GM21717 (cell line): ENCODE measurements around the gene NTNG2.
"Not testable (repeated sequence)": the region's sequence is repeated elsewhere in the genome, so short reads cannot be mapped to it uniquely, and the experiment has no call there.

Source experiments
- ATAC-seq: cut with Tn5 transposase; IDR thresholded peaks from one replicate; pipeline ENCODE4 v1.9.1; 2021; ENCODE audit warnings: mild to moderate bottlenecking, moderate library complexity; ENCODE audit not compliant: unreplicated experiment

The NTNG2 gene

DNA sequence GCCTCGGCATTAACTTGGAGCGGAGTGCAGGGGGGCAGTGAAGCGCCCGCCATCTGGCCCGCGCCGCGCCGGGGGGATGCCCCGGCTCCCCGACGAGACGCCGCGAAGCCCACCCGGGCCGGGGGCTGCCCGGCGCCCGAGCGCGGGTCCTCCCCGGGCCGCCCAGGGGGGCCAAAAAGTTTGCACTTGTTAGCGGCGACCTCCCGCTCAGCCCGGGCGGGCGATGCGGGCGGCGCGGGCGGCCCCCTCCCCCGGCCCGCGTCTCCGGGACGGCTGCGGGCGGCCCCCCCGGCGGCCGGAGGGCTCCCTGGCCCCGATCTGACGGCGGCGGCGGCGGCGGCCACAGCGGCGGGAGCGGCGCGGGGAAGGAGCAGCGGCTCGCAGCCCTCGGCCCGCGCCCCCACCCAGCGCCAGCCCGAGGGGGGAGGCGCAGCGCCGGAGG is at the start of gene NTNG2:
Gene NTNG2, plus strand, starts transcription at position 316 of the 442 bp plus-strand sequence. CDS start 4,774 bp downstream, outside the sequence.
- no peak for ATAC-seq

DNA sequence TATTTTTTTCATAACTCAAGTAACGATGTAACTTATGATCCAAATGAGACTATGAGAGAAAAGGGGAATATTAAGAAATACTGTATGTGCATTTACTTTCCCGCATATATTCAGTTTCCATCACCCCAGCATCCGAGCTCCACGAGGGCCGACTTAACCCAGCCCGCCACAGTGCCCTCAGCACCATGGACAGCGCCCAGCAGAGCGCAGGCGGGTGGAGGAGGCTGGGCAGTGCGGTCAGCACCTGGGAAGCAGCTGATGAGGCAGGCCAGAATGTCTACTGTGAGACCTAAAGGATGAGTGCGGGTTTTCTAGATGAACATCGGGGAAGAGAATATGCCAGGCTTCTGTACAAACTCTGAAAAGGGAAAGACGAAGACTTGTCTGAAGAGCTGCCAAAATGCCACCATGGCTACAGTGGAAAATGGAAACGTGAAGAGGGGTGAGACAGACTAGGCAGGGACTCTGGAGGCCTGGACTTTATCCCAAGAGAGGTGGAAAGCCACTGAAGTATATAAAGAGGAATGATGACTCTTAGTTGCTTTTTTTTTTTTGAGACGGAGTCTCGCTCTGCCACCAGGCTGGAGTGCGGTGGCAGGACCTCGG is 47.7 kb upstream of the NTNG2 start:
- no peak for ATAC-seq

DNA sequence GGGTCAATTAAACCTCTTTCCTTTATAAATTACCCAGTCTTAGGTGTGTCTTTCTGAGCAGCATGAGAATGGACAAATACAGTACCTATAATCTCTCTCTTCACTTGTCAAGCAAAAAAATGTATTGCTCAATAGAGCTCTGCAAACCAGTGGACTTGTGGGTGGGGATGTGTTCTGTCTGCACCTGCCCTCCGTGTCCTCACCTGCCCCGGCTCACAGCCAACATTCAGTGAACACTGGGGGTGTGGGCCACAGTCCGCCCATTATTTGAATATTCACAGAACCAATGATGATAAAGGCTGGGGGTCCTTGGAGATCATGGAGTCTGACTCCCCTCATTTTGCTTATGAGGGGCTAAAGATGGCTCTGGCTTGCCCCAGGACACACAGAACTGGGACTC is 45.3 kb upstream of the NTNG2 start:
- no peak for ATAC-seq

DNA sequence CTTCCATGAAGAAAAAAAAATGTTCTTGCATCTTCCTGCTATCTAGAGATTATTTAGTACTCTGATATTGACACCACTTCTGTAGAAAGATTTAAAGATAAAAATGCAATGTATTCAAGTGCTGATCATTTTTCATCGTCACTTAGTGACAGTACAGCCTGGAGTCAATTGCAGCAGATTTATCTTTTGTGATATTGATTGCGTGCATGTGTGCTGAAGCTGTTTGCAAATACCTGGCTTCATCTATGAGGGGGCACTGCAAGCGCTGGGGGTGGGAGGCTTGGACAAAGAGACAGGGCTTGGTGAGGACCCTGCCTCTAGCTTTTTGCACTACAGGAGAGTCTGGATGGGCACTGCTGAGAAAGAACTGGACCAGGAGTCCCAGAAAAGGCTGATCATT is 44.2 kb upstream of the NTNG2 start:
- ATAC-seq: no peak

DNA sequence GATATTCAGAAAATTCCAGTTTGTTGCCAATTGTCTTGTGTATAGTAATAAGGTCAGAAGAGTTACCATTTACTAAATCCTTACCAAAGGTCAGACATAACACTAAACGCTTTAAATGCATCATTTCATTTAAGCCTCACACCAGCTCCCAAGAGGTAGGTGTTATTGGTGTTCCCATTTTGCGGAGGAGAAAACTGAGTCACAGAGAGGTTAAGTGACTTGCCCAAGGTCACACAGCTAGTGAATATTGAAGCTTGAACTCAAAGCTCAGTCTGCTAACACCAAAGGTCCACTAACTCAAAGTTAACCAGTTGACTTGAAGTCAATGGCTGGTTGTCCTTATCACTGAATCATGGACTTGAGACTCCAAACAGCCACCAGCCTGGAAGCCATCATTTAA is 40.8 kb upstream of the NTNG2 start:
- no peak for ATAC-seq

GRCh38 chr9:132124800-132125199 is 37.1 kb upstream of the NTNG2 start:
- ATAC-seq: no peak

DNA sequence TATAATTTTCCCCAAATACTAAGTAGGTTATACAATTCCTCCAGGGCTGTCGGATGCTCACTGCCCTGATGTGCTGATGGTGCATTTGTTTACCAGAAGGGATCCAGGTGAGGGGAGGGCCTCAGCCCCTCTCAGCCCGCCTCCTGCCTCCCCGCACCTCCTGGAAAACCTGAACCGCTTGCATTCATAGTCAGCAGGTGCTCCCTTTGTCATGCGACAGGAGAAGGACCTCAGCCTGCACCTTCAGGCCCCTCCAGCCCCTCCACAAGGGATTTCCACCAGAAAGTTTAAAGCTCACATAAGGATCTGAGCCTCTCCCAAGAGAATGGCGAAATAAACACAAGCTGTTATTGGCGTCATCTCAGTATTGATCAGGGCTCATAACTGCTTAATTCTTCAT is 36.5 kb upstream of the NTNG2 start:
- no peak for ATAC-seq

- ATAC-seq: no peak
Observed at GRCh38 chr9:132125944-132126679, 35.7 kb upstream of the NTNG2 start.

DNA sequence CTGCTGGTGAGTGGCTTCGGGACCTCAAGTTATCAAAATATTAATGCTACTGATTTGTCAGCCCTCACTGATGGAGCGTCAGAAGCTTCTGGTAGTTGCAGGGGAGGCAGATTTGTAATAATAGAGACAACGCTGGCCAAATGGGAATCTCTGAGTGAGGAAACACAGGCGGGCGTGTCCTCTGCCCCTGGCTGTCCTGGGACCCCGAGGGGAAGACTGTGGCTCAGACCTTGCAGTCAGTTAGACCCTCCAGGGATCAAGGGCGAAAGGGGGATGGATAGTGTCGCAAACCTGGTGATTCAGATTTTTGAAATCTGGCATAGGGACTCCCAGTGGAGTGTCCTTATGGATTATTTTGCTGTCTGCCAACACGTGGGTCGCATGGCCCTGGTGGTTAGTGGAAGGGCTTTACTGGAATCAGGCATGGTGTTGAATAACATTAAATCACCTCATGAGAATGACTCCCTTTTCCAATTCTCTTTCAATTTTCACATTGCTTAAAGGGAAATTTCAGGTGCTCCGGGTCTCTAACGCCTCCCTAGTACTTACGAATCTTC is 35.1 kb upstream of the NTNG2 start:
- ATAC-seq: no peak

GRCh38 chr9:132127888-132128534 is 33.8 kb upstream of the NTNG2 start:
- ATAC-seq: no peak

DNA sequence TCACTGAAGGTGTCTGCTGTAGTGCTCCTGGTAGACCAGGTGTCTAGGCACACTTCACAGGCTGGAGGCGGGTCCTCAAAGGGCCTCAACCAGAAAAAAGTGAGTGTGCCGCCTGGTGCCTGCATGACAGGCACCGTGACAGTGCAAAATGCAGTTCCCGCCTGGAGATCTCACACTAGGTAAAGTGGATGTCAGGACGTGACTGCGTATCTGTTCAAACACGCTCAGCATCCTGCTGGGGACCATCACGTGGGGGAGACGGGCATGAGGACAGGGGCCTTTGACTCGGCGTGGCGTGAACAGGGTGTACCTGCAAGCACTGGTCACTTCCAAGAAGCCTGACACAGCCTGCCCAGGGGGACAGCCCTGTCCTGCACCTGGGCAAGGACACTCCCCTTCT is 32.3 kb upstream of the NTNG2 start:
- no peak for ATAC-seq

DNA sequence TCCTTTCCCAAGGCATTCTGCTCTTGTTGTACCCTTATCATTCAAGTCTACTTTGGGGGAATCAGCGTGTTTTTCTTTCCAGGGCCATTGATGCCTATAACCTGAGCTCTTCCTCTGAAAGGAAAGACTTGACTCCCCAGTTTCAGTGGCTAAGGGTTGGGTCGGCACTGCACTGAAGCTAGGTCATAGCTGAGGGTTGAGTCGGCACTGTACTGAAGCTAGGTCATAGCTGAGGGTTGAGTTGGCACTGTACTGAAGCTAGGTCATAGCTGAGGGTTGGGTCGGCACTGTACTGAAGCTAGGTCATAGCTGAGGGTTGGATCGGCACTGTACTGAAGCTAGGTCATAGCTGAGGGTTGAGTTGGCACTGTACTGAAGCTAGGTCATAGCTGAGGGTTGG is 27.8 kb upstream of the NTNG2 start:
- ATAC-seq: not testable (repeated sequence)

DNA sequence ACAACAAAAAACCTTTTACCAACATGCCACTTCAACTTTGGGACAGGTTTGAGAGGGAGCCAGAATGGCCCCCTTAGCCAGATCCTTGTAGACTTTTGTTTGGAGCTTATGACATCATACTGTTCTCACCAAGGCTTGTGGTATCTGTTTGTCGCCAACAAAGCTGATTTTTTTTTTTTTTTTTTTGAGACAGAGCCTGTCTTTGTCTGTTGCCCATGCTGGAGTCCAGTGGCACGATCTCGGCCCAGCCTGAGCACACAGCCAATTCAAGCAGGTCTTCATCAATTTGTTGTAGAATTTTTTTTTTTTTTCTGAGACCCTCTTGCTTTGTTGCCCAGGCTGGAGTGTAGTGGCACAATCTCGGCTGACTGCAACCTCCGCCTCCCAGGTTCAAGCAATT is 26.4 kb upstream of the NTNG2 start:
- ATAC-seq: no peak

- ATAC-seq: no peak
Observed at GRCh38 chr9:132136151-132136780, 25.6 kb upstream of the NTNG2 start.

DNA sequence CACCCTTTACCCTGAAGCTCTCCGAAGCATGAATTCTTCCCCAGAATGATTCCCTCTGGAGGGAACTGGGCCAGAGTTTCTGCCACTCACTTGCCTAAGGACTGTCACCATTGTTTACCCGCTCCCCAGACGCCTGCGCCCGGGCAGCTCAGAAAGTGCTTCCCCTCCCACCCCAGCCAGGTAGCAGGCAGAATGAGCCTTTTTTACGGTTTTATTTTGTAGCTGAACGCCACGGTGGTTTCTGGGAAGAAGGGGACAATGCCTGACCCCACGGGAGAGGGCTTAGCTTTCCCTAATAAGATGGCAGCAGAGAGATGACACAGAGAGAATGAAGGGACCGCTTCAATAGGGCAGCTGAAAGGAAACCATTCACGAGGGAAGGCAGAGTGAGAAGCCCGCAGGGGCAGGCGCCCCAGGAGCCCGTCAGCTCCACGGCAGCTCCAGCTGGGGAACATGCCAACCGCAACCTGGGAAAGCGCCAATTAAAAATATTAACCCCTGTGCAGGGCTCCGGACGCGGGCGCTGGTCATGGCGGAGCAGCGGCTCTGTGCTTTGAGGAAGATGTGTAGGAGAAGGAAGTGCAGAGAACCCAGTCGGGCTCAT is 20.4 kb upstream of the NTNG2 start:
- no peak for ATAC-seq

GRCh38 chr9:132141948-132142594 is 19.8 kb upstream of the NTNG2 start:
- ATAC-seq: no peak

DNA sequence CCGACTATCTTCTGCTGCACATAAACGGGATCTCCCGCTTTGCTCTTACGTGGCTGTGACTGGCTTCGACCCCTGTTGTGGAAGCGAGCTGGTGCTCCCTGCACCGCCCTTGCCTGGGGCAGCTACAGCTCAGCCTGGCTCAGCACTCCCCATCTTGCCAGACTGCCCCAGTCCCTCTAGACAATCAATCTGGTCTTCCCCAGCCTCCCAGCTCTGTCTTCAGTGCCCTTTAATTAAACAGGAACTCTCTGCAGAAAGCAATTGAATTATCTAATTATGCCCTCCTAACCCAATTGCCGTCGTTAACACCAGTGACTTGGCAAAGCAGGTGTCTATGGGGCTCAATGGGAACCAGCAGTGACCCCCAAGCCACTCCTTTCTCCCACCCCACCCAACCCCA is 18.9 kb upstream of the NTNG2 start:
- ATAC-seq: no peak

DNA sequence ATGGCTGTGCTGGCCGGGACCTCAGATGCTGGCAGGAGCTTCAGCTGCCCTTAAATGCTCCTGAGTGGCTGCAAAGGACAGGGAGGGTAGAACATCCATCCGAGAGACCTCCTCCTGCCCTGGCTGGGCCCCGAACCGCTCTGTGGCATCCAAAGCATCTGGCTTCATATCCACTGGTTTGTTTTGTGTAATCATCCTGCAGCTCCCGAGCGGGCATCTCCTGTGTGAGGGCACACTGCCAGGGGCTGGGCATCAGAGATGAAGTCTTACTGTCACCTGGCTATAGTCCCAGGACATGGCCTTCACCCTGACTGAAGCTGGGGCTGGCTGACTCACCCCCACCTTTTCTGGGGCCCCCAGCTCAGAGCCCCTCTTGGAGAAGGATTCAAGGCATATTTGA is 18.5 kb upstream of the NTNG2 start:
- ATAC-seq: no peak

GRCh38 chr9:132144708-132145365 is 17.0 kb upstream of the NTNG2 start:
- ATAC-seq: no peak

DNA sequence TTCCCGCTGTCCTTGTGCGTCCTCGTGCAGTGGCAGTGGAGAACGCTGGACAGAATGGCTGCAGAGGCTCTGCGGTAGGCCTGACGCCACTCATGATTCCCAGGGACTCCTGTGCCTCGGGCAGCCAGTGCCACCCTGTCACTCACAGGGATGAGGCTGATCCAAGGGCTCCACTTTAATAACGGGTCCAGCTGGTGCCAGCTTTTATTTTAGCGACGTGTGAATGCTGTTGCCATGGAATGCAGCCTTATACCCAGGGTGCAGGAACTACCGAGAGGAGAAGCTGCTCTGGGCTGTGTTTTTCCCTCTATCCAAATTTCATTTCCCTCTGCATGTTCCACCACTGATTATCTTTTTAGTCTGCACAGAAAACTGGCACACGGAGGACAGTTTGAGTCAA is 15.8 kb upstream of the NTNG2 start:
- ATAC-seq: no peak
